Tibial nerve (tissue), 3 donors: ENCODE measurements around the gene CPNE7.

Experiments
- CTCF ChIP-seq, 5 experiments: fragments of 200-600 bp in 3 of 5; fragments of 450-650 bp in 2 of 5; sonication (generic) in 3 of 5; IDR thresholded peaks; one replicate each; pipeline ENCODE4 v1.5.1; 2016 to 2019; ENCODE audit warnings: antibody characterized with exemption in 5 of 5, mild to moderate bottlenecking in 3 of 5, moderate library complexity in 2 of 5
- POLR2A ChIP-seq, 2 donors: fragments of 450-650 bp; IDR thresholded peaks; one replicate each; pipeline ENCODE4 v1.6.1; 2017; ENCODE audit warnings: antibody characterized with exemption in 2 of 2, mild to moderate bottlenecking in 2 of 2, moderate library complexity in 2 of 2

DNA sequence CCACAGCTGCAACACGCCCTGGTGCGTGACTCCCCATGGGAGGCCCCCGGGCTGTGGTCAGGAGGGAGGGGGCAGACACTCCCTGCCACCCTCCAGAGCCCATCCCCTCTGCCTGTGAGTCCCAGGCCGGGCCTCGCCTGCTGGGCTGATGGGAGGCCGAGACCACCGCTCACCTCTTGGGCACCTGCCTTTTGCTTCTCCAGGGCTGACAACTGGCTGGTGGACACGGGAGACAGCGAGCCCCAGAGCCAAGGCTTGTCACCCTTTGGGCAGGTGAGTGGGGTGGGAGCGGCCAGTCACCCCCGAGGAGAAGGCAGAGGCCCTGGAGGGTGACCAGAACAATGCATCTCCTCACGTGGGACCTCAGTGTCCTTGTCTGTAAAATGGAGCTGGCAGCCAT lies 61.1 kb downstream of the CPNE7 start:
- TF ChIP-seq POLR2A (IDR thresholded peaks at IDR 0.05) = no peak
- no peak for TF ChIP-seq CTCF (IDR thresholded peaks at IDR 0.05)
